HepG2 (cell line): Measurements from ENCODE around the gene VCP. TPM values are rescaled to one million over a fixed set of nuclear protein-coding genes. Genes with fewer than 3 reads are reported as not detected.

ENCODE experiments used
- AGO2 ChIP-seq: fragments of 200-400 bp; formaldehyde crosslinking; optimal IDR thresholded peaks from 2 replicates; pipeline ENCODE3; 2017; ENCODE audit warnings: mild to moderate bottlenecking, low read depth, low read length, moderate library complexity
- FOSL1 ChIP-seq: sonication (generic); formaldehyde crosslinking; IDR thresholded peaks from 2 replicates; pipeline ENCODE4 v1.9.0; 2021; ENCODE audit warnings: missing genetic modification reagents, borderline replicate concordance
- HHEX ChIP-seq: IDR thresholded peaks from 2 replicates; pipeline ENCODE4 v1.6.1; 2016; ENCODE audit warnings: control low read depth
- NCOA1 ChIP-seq: sonication (generic); formaldehyde crosslinking; IDR thresholded peaks from 2 replicates; pipeline ENCODE4 v1.9.0; 2021; ENCODE audit warnings: missing genetic modification reagents
- NFE2L2 ChIP-seq: fragments of 150-350 bp; IDR thresholded peaks from 2 replicates; pipeline ENCODE4 v1.6.1; 2014; ENCODE audit warnings: low read length
- SRSF4 ChIP-seq: fragments of 200-400 bp; formaldehyde crosslinking; IDR thresholded peaks from one replicate; pipeline ENCODE4 v1.6.1; 2018; ENCODE audit warnings: mild to moderate bottlenecking, low read depth, low read length, moderate library complexity; ENCODE audit not compliant: poor library complexity, severe bottlenecking
- ZNF337 ChIP-seq: sonication (generic); formaldehyde crosslinking; IDR thresholded peaks from 2 replicates; pipeline ENCODE4 v1.5.1; 2020; ENCODE audit warnings: missing genetic modification reagents, low read depth, mild to moderate bottlenecking, borderline replicate concordance
- ZNF501 ChIP-seq: sonication (generic); formaldehyde crosslinking; IDR thresholded peaks from 2 replicates; pipeline ENCODE4 v1.5.1; 2020; ENCODE audit warnings: mild to moderate bottlenecking, moderate library complexity, missing genetic modification reagents
- ZNF570 ChIP-seq: sonication (generic); formaldehyde crosslinking; IDR thresholded peaks from 2 replicates; pipeline ENCODE4 v1.4.0; 2020; ENCODE audit warnings: mild to moderate bottlenecking, missing genetic modification reagents, borderline replicate concordance
- ZNF644 ChIP-seq: IDR thresholded peaks from 2 replicates; pipeline ENCODE4 v1.6.1; 2016; ENCODE audit warnings: low read depth
- ZNF670 ChIP-seq: sonication (generic); formaldehyde crosslinking; IDR thresholded peaks from 2 replicates; pipeline ENCODE4 v1.8.0; 2022; ENCODE audit warnings: mild to moderate bottlenecking, missing genetic modification reagents, borderline replicate concordance
- ZNF839 ChIP-seq: sonication (generic); formaldehyde crosslinking; IDR thresholded peaks from 2 replicates; pipeline ENCODE4 v1.4.0; 2020; ENCODE audit warnings: missing genetic modification reagents, mild to moderate bottlenecking, borderline replicate concordance
- polyA plus RNA-seq, 8 experiments: library from polyadenylated mRNA; depleted of rRNA in 3 of 8; stranded (reverse) in 7 of 8; unstranded in 1 of 8; fragments of >200 nt; fragmentation: Illumina TruSeq in 4 of 8; extraction: Trizol in 4 of 8; gene quantifications; 2 replicates each; pipeline versions ENCODE4 v1.2.1 to v1.2.3, GENCODE V29; 2011 to 2016; ENCODE audit warnings: low read depth in 4 of 8, missing spikeins in 1 of 8, mixed read lengths in 1 of 8; ENCODE audit not compliant: insufficient read depth in 1 of 8
- total RNA-seq, 5 experiments: library from RNA; depleted of rRNA; stranded (reverse); fragments of >200 nt; fragmentation: Illumina TruSeq; extraction: Trizol; gene quantifications; 2 replicates each; pipeline ENCODE4 v1.2.3, GENCODE V29; 2016; ENCODE audit warnings: low read depth in 1 of 5
- TF ChIP-seq, protein P1 (sequence below): sonication (generic); formaldehyde crosslinking; IDR thresholded peaks from 2 replicates; pipeline ENCODE4 v1.4.0; 2020; ENCODE audit warnings: missing genetic modification reagents, borderline replicate concordance
- TF ChIP-seq, protein P2 (sequence below), 2 experiments: fragments of 450-650 bp in 1 of 2; sonication (generic) in 1 of 2; formaldehyde crosslinking in 1 of 2; IDR thresholded peaks; 2 replicates each; pipeline versions ENCODE4 v1.6.1 to v1.8.0; 2016 to 2022; ENCODE audit warnings: antibody characterized with exemption in 1 of 2, mild to moderate bottlenecking in 1 of 2, missing genetic modification reagents in 1 of 2
- TF ChIP-seq, protein P3 (sequence below): sonication (generic); formaldehyde crosslinking; IDR thresholded peaks from 2 replicates; pipeline ENCODE4 v1.8.0; 2022; ENCODE audit warnings: missing genetic modification reagents, mild to moderate bottlenecking, inconsistent platforms, borderline replicate concordance

VCP gene
- total and polyA plus RNA-seq, 2 of the 13 experiments (the other 11 are each of a cell fraction or from before 2014, with no cell fraction given): 143 to 391 TPM

DNA sequence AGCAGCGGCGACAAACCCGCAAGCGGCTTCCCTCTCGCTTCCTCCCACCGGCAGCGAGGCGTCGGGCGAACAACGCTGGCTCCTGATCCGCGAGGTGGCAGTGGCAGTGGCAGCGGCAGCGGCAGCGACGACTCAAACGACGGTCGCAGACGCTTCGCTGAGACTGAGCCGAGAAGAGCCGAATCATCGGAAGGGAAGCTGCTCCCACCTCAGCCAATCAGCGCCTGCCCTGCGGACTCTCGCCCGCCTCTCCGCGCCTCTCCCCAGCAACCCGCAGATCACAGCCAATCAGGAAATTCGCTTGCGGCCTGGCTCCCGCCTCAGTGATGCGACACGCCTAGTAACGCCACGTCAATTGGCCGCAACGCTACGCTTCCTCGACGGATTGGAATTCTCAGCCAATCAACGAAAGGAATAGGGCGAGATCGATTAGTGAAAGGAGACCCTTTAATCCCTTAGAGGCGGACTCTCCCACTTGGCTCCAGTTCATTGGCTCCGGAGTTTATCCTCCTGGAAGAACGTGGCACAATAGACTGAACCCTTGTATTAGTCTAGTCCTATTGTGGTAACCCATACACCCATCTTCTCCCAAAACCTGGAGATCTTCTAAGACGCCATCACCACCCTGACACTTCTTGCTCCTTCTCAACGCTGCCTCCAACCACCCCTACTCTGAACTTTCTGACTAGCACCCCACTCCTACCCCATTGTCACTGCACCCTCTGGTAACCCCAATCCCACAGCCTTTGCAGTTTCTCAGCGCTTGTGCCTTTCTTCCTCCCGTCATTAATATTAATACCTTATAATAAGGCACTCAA, at the start of gene VCP (continued):
- TF ChIP-seq NFE2L2 (no peak), ZNF337 (0 out of 2 replicates have a peak, but pooled peaks have one; percentile 38), FOSL1 (CRISPR knock-in tag) (no peak), AGO2 (no peak), NCOA1 (CRISPR knock-in tag) (no peak), ZNF501 (CRISPR knock-in tag) (no peak; the same call in 1 of the 2 replicates), ZNF839 (CRISPR knock-in tag) (no peak), HHEX (CRISPR knock-in tag) (no peak), ZNF570 (no peak), ZNF644 (no peak), SRSF4 (peak; percentile 92), ZNF670 (CRISPR knock-in tag) (no peak; the same call in 1 of the 2 replicates)
- TF ChIP-seq, protein P1, sequence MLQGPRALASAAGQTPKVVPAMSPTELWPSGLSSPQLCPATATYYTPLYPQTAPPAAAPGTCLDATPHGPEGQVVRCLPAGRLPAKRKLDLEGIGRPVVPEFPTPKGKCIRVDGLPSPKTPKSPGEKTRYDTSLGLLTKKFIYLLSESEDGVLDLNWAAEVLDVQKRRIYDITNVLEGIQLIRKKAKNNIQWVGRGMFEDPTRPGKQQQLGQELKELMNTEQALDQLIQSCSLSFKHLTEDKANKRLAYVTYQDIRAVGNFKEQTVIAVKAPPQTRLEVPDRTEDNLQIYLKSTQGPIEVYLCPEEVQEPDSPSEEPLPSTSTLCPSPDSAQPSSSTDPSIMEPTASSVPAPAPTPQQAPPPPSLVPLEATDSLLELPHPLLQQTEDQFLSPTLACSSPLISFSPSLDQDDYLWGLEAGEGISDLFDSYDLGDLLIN: 0 out of 2 replicates have a peak, but pooled peaks have one; percentile 53
- TF ChIP-seq, protein P2, sequence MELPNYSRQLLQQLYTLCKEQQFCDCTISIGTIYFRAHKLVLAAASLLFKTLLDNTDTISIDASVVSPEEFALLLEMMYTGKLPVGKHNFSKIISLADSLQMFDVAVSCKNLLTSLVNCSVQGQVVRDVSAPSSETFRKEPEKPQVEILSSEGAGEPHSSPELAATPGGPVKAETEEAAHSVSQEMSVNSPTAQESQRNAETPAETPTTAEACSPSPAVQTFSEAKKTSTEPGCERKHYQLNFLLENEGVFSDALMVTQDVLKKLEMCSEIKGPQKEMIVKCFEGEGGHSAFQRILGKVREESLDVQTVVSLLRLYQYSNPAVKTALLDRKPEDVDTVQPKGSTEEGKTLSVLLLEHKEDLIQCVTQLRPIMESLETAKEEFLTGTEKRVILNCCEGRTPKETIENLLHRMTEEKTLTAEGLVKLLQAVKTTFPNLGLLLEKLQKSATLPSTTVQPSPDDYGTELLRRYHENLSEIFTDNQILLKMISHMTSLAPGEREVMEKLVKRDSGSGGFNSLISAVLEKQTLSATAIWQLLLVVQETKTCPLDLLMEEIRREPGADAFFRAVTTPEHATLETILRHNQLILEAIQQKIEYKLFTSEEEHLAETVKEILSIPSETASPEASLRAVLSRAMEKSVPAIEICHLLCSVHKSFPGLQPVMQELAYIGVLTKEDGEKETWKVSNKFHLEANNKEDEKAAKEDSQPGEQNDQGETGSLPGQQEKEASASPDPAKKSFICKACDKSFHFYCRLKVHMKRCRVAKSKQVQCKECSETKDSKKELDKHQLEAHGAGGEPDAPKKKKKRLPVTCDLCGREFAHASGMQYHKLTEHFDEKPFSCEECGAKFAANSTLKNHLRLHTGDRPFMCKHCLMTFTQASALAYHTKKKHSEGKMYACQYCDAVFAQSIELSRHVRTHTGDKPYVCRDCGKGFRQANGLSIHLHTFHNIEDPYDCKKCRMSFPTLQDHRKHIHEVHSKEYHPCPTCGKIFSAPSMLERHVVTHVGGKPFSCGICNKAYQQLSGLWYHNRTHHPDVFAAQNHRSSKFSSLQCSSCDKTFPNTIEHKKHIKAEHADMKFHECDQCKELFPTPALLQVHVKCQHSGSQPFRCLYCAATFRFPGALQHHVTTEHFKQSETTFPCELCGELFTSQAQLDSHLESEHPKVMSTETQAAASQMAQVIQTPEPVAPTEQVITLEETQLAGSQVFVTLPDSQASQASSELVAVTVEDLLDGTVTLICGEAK (IDR thresholded peaks at IDR 0.05): no peak
- TF ChIP-seq, protein P2 (CRISPR knock-in tag; IDR thresholded peaks at IDR 0.05): no peak
- TF ChIP-seq, protein P3, sequence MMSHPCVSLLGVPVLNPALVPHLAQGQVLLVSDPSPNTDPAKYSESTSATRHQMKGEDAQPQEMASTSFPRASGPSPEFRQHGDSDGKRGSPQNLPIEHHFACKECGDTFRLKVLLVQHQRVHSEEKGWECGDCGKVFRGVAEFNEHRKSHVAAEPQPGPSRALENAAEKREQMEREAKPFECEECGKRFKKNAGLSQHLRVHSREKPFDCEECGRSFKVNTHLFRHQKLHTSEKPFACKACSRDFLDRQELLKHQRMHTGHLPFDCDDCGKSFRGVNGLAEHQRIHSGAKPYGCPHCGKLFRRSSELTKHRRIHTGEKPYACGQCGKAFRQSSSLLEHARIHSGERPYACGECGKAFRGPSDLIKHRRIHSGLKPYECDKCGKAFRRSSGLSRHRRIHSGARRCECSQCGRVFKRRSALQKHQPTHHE: peak; percentile 35; the same call in 1 of the 2 replicates
